Hippocampal formation (tissue), 2 donors: ENCODE results near the gene COMMD4.
"Not testable (repeated sequence)": the region's sequence is repeated elsewhere in the genome, so short reads cannot be mapped to it uniquely, and the experiment has no call there.

ENCODE experiments used
- DNase-seq, 2 donors: peaks; one replicate each; lab custom pipeline; 2025; lab: John Stamatoyannopoulos, UW

COMMD4 gene

DNA sequence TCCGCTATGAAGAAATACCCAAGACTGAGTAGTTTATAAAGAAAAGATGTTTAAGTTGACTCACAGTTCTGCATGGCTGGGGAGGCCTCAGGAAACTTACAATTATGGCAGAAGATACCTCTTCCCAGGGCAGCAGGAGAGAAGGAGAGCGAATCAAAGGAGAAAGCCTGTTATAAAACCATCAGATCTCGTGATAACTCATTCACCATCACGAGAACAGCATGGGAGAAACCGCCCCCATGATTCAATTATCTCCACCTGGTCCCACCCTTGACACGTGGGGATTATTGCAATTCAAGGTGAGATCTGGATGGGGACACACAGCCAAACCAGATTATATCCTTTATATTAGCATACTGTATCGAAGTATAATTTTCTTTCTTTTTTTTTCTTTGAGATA is 3.8 kb upstream of the COMMD4 start:
- not testable (repeated sequence) for DNase-seq

GRCh38 chr15:75333654-75334419 is 2.0 kb upstream of the COMMD4 start:
- DNase-seq = not testable (repeated sequence)

- no peak for DNase-seq
Observed at GRCh38 chr15:75335313-75335704, 554 bp upstream of the COMMD4 start.

GRCh38 chr15:75338661-75339240 is 2.9 kb downstream of the COMMD4 start:
- DNase-seq = no peak

GRCh38 chr15:75339531-75340240 is 3.8 kb downstream of the COMMD4 start:
- no peak for DNase-seq

DNA sequence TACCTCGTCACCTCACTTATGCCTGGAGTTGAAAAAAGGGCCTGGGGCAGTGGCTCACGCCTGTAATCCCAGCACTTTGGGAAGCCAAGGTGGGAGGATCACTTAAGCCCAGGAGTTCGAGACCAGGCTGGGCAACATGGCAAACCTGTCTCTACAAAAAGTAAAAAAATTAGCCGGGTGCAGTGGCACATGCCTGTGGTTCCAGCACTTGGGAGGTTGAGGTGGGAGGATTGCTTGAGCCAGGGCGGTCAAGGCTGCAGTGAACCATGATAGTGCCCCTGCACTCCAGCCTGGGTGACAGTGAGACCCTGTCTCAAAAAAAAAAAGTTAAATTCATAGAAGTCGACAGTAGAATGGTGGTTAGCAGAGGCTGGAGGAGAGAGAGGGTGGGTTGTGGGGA is 6.4 kb downstream of the COMMD4 start:
- no peak for DNase-seq

DNA sequence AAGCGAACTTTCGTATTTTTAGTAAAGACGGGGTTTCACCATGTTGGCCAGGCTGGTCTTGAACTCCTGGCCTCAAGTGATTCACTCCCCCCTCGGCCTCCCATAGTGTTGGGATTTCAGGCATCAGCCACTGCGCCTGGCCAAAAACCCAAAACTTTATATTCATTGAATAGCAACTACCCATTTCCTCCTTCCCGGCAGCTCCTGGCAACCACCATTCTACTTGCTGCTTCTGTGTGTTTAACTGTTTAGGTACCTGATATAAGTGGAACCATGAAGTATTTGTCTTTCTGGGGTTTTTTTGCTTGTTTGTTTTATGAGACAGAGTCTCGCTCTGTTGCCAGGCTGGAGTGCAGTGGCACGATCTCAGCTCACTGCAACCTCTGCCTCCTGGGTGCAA is 8.1 kb downstream of the COMMD4 start:
- DNase-seq = peak in 1 of 2 donors; percentile 27

GRCh38 chr15:75346796-75347221 is 10.9 kb downstream of the COMMD4 start, which contains the start of gene NEIL1:
NEIL1 (plus strand) TSS chr15:75347039; CDS start chr15:75348906, 1,867 bp downstream.
- no peak for DNase-seq

DNA sequence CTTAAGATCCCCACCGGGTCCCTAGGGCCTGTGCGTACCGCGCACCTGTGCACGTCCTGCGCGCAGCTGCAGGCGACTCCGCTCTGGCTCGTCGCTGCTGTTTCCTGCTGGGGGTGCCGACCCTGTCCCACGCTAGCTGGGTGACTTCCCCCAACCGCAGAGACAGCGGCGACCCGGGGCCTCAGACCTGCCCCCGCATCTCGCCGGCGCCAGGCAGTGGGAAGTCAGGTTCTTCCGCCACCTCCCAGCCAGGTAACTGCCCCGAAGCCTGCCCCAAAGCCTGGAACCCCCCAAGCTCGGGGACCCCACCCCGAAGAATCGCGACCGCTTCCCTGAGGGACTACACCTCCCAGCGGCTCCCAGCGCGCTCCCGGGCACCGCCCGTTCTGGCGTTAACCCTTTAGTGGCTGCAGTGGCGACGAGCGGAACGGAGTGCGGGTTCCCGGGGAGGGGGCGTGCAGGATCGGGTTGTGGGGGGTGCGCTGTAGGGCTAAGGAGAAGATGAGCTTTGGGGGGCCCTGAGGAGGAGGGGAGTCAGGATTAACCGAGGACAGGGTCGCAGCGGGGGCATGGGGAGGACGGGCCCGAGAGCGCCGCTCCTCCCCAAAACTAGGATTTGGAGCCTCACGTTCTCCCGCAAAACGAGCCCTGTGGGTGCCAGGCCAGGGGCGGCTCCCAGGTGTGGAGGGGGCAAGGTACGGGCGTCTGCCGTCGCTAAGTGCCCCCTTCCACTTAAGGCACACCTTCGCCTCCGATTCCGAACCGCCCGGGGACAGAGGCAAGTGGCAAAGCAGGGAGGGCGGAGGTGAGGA is 11.6 kb downstream of the COMMD4 start:
- peak; percentile 45 to 66 for DNase-seq

- no peak for DNase-seq
Observed at GRCh38 chr15:75348034-75348561, 12.2 kb downstream of the COMMD4 start.

GRCh38 chr15:75348562-75349350 is 12.9 kb downstream of the COMMD4 start:
- DNase-seq = no peak

DNA sequence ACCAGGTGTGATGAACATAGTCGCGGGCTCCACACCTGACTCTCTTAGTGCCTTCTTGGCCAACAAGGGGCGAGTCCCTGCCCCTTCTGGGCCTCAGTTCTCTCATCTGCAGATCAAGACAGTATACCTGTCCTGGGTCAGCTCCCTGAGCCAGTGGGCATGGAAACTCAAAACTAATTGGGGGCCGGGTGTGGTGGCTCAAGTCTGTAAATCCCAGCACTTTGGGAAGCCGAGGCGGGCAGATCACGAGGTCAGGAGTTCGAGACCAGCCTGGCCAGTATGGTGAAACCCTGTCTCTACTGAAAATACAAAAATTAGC is 13.4 kb downstream of the COMMD4 start:
- not testable (repeated sequence) for DNase-seq

GRCh38 chr15:75349851-75350588 is 14.2 kb downstream of the COMMD4 start:
- no peak for DNase-seq

DNA sequence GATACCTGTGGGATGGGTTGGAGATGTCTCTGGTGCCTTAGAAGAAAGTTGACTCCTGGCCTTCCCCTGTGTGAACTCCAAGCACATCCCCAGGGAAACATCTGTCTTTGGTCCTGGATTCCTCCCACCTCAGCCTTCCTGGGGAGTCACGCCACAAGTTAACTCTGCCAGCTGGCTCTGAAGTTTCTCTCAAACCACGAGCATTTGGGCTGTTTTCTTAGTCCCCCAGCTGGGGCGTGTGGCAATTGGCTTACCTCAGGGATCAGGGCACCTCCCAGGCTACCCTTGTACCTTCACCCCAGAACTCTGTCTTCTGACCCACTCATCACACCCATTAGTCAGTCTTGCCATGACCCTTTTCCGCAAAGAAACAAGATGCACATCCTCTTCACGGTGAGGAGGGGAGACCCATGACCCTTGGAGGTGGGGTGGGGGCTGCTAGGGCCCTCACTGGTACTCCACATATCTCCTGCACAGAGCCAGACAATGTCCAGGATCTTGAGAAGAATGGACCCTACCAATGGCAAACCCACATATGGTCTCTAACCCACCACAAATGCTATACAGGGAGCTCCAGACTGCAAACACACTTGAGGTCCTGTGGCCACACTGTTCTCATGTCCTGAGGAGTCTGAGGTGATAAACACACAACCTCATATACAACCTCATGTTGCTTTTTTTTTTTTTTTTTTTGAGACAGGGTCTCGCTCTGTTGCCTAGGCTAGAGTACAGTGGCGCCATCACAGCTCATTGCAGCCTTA is 14.9 kb downstream of the COMMD4 start:
- no peak for DNase-seq

- DNase-seq = no peak
Observed at GRCh38 chr15:75352186-75353080, 16.6 kb downstream of the COMMD4 start.

DNA sequence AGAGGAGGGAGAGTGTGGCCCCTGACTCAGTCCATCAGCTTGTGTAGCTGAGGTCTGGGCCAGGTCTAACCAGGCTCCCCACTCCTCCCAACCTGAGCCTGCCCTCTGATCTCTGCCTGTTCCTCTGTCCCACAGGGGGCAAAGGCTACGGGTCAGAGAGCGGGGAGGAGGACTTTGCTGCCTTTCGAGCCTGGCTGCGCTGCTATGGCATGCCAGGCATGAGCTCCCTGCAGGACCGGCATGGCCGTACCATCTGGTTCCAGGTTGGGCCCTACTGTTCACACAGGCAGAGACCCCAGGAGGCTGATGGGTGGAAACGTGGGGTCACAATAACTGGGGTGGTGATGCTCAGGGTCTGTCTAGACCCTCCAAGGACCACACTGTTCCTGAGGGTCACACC is 17.7 kb downstream of the COMMD4 start:
- no peak for DNase-seq

DNA sequence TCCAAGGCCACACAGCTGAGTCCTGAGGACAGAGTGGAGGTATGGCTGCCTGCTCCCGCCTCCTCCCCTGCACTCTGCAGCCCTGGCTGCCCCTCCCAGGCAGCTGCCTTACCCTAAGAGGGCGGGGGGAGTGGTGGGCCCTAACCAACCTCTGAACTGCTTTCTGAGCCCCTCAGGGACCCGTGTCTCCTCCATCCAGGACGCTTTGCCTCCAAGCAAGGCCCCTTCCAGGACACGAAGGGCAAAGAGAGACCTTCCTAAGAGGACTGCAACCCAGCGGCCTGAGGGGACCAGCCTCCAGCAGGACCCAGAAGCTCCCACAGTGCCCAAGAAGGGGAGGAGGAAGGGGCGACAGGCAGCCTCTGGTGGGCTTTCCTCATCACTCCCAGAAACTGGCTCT is 18.6 kb downstream of the COMMD4 start:
- no peak for DNase-seq

DNA sequence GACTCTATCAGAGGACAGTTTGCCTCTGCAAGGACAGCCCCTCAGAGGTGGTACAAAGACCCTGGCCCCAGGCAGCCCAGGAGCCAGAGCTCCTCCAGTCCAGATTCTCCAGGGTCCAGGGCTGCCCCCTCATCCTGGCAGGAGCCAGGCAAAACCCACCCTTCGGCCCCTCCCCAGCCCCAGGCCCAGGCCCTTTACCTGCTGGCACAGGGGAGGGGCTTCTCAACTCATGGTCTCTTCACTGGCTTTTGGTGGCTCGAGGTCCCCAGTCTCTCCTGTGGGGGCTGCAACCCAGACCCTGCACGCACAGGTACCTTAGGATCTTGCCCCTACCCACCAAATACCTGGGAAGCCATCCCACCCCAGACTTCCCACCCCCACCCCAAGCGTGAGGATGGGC is 19.5 kb downstream of the COMMD4 start:
- DNase-seq = no peak

DNA sequence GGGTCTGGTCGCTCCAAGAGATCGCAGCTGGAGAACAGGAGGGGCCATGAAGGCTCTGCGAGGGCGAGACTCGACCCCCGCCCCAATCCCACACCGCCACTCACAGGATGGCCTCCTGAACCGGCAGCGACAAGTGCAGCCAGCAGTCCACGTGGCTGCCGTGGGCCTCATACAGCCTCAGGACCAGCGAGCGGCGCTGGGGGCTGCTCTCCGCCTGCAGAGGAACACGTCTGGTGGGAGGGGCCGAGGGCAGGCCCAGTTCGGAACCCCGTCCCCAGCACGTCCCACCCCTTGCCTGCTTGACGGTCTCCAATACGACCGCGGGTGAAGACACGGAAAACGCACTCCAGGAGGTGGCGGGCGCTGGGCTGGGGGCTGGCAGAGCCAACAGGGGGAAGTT is 20.1 kb downstream of the COMMD4 start:
- DNase-seq = no peak
